Measurements from ENCODE around the gene HIGD2A. TPM values are rescaled to one million over a fixed set of nuclear protein-coding genes. Genes with fewer than 3 reads are reported as not detected.

The HIGD2A gene
- total RNA-seq, 1 donor from 2014 or later, result 218 TPM

- DNase-seq (ENCODE audit: missing footprints) (no peak), ATAC-seq (no peak)
- intact Hi-C loops (cut with DNase I), result no loop called here
These were observed 41.4 kb downstream of the HIGD2A start for GRCh38 chr5:176429972-176430371.

GRCh38 chr5:176432707-176433106 is 44.2 kb downstream of the HIGD2A start:
- no peak for ATAC-seq
- no peak for DNase-seq (ENCODE audit: missing footprints)
- intact Hi-C loops (cut with DNase I), result no loop called here

- DNase-seq (ENCODE audit: missing footprints) (no peak), ATAC-seq (no peak)
- intact Hi-C loops (cut with DNase I), result no loop called here
These were observed 48.1 kb downstream of the HIGD2A start for GRCh38 chr5:176436656-176437055.

- ATAC-seq, result no peak
- intact Hi-C loops (cut with DNase I), result no loop called here
- no peak for DNase-seq (ENCODE audit: missing footprints)
These were observed 50.6 kb downstream of the HIGD2A start for GRCh38 chr5:176438959-176439757.

Small RNA genes lying within 50 kb of the gene (microRNA-seq; reads per million reads assigned to microRNA genes)
- gene MIR1271, result 11.9 reads per million, percentile 26 among the genes with 10 or more reads in this experiment

Other genes with a start within 250 kb of the HIGD2A start
- gene SIMC1, start 150.3 kb upstream of the HIGD2A start, total RNA-seq, result 4.1 TPM
- 76.0 TPM for gene KIAA1191, start 27.0 kb upstream of the HIGD2A start, total RNA-seq
- gene ARL10, start 23.3 kb upstream of the HIGD2A start, total RNA-seq, result 5.4 TPM
- gene NOP16, start 153 bp upstream of the HIGD2A start, total RNA-seq, result 22.6 TPM
- gene CLTB, start 27.8 kb downstream of the HIGD2A start, total RNA-seq, result 217 TPM
- 15.7 TPM for gene FAF2, start 59.6 kb downstream of the HIGD2A start, total RNA-seq
- gene RNF44, start 148.7 kb downstream of the HIGD2A start, total RNA-seq, result 25.5 TPM
- gene CDHR2, start 160.6 kb downstream of the HIGD2A start, total RNA-seq, result 0.19 TPM
- gene GPRIN1, start 221.4 kb downstream of the HIGD2A start, total RNA-seq, result 0.41 TPM
- gene SNCB, start 241.8 kb downstream of the HIGD2A start, total RNA-seq, result not detected
- not detected for gene EIF4E1B, start 241.9 kb downstream of the HIGD2A start, total RNA-seq

Measured in Right ventricle myocardium inferior (tissue), 1 donor.